OCI-LY3 (cell line): ENCODE data around the gene METTL5.

ENCODE experiments used
- H2AFZ ChIP-seq: fragments of 200-600, 300-600 bp; shearing (Covaris generic); 2 replicates; pipeline ENCODE4 v1.6.0; 2014; ENCODE audit warnings: antibody characterized with exemption, low read depth, low read length
- H3K27ac ChIP-seq: fragments of 200-600, 300-600 bp; sonication (generic); 2 replicates; pipeline ENCODE4 v1.5.1; 2014; ENCODE audit warnings: mild to moderate bottlenecking, low read length, moderate library complexity, mixed read lengths
- H3K27me3 ChIP-seq: fragments of 200-600, 300-600 bp; sonication (generic); 2 replicates; pipeline ENCODE4 v1.6.1; 2014; ENCODE audit warnings: low read depth, low read length, mixed read lengths
- H3K36me3 ChIP-seq: fragments of 200-600, 300-600 bp; sonication (generic); replicated peaks from 2 replicates; pipeline ENCODE3; 2014; ENCODE audit warnings: low read depth, low read length, mixed read lengths
- H3K4me1 ChIP-seq: fragments of 300-600, 200-600 bp; sonication (generic); 2 replicates; pipeline ENCODE4 v1.6.1; 2014; ENCODE audit warnings: low read length, mixed read lengths
- H3K4me2 ChIP-seq: fragments of 200-600, 300-600 bp; sonication (generic); 2 replicates; pipeline ENCODE4 v1.6.1; 2014; ENCODE audit warnings: low read length, mixed read lengths
- H3K4me3 ChIP-seq: fragments of 300-600, 200-600 bp; sonication (generic); 2 replicates; pipeline ENCODE4 v1.5.1; 2014; ENCODE audit warnings: antibody characterized with exemption, mild to moderate bottlenecking, low read length, moderate library complexity
- H3K79me2 ChIP-seq: fragments of 300-600, 200-600 bp; shearing (Covaris generic); 2 replicates; pipeline ENCODE4 v1.6.1; 2014; ENCODE audit warnings: mild to moderate bottlenecking, low read length, mixed read lengths
- H3K9ac ChIP-seq: fragments of 300-600, 200-600 bp; shearing (Covaris generic); 2 replicates; pipeline ENCODE4 v1.6.0; 2014; ENCODE audit warnings: mild to moderate bottlenecking, low read length, moderate library complexity
- H3K9me3 ChIP-seq: fragments of 200-600, 300-600 bp; shearing (Covaris generic); 2 replicates; pipeline ENCODE4 v1.6.1; 2014; ENCODE audit warnings: low read length, mixed read lengths; ENCODE audit not compliant: insufficient read depth
- H4K20me1 ChIP-seq: fragments of 200-600, 300-600 bp; sonication (generic); 2 replicates; pipeline ENCODE4 v1.6.1; 2016; ENCODE audit warnings: low read length, mixed read lengths; ENCODE audit not compliant: insufficient read depth
- EZH2phosphoT487 ChIP-seq: fragments of 200-600 bp; shearing (Covaris generic); IDR thresholded peaks from 2 replicates; pipeline ENCODE4 v1.6.1; 2018; ENCODE audit warnings: antibody characterized with exemption, mixed run types, low read depth
- TF ChIP-seq, protein P1 (sequence below): fragments of 200-600, 300-600 bp; sonication (generic); IDR thresholded peaks from 2 replicates; pipeline ENCODE4 v1.5.1; 2014; ENCODE audit warnings: antibody characterized with exemption, low read length, low read depth

METTL5 gene

DNA sequence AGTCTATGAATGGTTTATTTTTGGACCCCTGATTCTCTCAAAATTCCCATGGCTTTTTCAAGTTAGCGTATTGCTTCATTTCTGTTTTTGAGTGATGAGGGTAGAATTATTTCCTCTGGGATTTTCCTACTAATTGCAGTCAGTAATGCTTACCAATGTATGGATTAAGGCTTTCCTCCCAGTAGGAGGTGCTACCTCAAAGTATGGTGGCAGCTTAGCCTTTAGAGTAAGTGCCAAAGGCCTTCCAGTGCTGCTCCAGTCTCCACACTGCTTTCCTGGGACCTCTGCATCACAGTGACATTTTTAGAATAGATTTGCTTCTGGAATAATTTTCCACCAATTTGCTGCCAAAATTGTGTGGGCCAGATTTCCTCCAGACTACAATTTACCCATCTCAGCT is 42.2 kb downstream of the METTL5 start:
- Histone ChIP-seq H3K79me2 (no peaks in the 10 kb centered on the region), H3K4me3 (no peak overlapping the region), H3K27ac (no peak overlapping the region), H3K36me3 (no peaks in the 10 kb centered on the region), H3K27me3 (no peaks in the 10 kb centered on the region), H3K4me1 (no peaks in the 10 kb centered on the region), H3K4me2 (no peak overlapping the region), H4K20me1 (no peaks in the 10 kb centered on the region), H3K9me3 (no peaks in the 10 kb centered on the region), H3K9ac (no peak overlapping the region), H2AFZ (no peak overlapping the region)
- TF ChIP-seq, protein P1, sequence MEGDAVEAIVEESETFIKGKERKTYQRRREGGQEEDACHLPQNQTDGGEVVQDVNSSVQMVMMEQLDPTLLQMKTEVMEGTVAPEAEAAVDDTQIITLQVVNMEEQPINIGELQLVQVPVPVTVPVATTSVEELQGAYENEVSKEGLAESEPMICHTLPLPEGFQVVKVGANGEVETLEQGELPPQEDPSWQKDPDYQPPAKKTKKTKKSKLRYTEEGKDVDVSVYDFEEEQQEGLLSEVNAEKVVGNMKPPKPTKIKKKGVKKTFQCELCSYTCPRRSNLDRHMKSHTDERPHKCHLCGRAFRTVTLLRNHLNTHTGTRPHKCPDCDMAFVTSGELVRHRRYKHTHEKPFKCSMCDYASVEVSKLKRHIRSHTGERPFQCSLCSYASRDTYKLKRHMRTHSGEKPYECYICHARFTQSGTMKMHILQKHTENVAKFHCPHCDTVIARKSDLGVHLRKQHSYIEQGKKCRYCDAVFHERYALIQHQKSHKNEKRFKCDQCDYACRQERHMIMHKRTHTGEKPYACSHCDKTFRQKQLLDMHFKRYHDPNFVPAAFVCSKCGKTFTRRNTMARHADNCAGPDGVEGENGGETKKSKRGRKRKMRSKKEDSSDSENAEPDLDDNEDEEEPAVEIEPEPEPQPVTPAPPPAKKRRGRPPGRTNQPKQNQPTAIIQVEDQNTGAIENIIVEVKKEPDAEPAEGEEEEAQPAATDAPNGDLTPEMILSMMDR = no peak
- TF ChIP-seq EZH2phosphoT487 = no peak

DNA sequence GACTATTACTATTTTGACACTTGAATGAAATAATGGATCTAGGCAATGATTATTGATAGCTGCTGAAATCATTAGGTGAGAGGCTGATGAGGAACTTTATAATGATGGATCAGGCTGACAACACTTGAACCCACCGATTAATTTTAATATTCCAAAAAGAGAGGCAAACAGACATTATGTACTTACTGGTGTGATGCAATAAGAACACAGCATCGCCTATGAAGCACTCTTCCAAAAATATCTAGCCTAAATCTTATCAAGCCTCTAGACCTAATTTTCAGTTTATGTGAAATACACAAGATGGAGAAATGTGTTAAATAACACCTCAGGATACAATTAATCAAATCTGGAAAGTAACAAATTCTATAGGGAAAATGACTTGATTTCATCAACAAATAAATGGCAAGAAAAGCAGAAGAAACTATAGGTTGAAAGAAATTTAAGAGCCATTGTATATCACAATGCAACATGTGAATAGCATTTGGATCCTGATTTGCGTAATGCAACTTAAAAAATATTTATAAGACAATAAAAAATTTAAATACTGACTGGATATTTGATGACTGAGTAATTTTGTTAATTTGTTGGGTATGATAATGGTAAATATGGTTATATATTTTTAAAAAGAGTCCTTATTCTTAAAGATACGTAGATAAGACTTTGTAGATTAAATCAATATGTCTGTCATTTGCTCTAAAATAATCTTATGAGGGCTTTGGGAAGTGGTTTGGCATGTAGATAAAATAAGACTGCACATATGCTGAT is 43.3 kb downstream of the METTL5 start:
- Histone ChIP-seq H3K4me3 (no peak overlapping the region), H3K4me1 (peaks cover 2% of the 10 kb centered on the region), H3K4me2 (no peak overlapping the region), H3K9me3 (no peaks in the 10 kb centered on the region), H3K79me2 (no peaks in the 10 kb centered on the region), H2AFZ (no peak overlapping the region), H3K36me3 (no peaks in the 10 kb centered on the region), H3K9ac (no peak overlapping the region), H3K27me3 (no peaks in the 10 kb centered on the region), H3K27ac (no peak overlapping the region), H4K20me1 (no peaks in the 10 kb centered on the region)
- no peak for TF ChIP-seq EZH2phosphoT487
- TF ChIP-seq, protein P1 = no peak

DNA sequence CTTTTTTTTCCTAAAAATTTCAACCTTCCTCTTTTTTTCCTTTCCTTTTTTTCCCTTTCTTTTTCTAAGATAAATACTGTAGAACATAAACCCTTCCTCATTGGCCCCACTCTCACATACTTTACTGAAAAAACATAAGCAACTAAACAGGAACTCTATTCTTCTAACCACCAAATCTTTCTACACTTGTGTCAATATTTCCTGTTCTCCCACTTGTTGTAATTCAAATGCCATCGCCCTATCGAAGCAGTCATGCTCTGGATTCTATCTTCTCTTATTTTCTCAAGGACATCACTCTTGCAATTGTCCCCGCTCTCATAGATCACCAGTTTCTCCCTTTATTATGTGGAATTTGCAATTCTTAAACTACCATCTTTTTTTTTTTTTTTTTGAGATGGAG is 46.3 kb downstream of the METTL5 start:
- no peaks in the 10 kb centered on the region for H3K27me3 ChIP-seq

DNA sequence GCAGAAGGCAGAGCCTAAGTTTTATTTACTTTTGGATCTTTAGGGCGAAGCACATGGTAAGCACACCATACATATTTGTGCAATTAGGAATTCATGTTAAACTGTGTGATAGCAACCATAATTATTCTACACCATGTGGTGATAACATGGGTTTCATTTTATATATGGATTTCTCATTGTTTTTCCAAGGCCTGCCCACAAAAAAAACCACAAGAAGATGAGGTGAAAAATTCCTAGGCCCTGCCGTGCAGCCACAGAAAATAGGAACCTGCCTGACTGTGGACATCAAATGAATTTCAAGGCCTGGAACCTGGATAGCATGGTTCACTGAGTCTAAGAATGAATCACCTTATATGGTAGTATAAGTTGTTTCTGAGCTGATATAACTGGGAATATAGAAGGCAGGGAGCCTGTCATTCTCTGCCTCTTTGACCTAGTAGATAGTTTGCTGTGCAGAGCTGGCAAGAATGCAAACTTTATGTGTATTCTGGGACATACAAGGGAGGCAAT is 48.4 kb downstream of the METTL5 start:
- Histone ChIP-seq H3K27ac (no peak overlapping the region), H3K4me1 (peaks cover 14% of the 10 kb centered on the region), H3K79me2 (no peaks in the 10 kb centered on the region), H3K4me2 (peak overlapping the region; percentile 36), H3K9me3 (no peaks in the 10 kb centered on the region), H2AFZ (no peak overlapping the region), H4K20me1 (no peaks in the 10 kb centered on the region), H3K27me3 (no peaks in the 10 kb centered on the region), H3K36me3 (no peaks in the 10 kb centered on the region), H3K9ac (0 out of 2 replicates have a peak overlapping the region, but pooled peaks have one; percentile 1), H3K4me3 (no peak overlapping the region)
- TF ChIP-seq EZH2phosphoT487 = no peak
- TF ChIP-seq, protein P1 = no peak

More for the DNA sequence above, 46.3 kb downstream of the METTL5 start:
- Histone ChIP-seq H3K27ac (no peak overlapping the region), H3K4me1 (peaks cover 14% of the 10 kb centered on the region), H3K79me2 (no peaks in the 10 kb centered on the region), H2AFZ (no peak overlapping the region), H3K36me3 (no peaks in the 10 kb centered on the region), H4K20me1 (no peaks in the 10 kb centered on the region), H3K4me3 (no peak overlapping the region), H3K9me3 (no peaks in the 10 kb centered on the region), H3K4me2 (no peak overlapping the region), H3K9ac (no peak overlapping the region)
- TF ChIP-seq, protein P1 = no peak
- TF ChIP-seq EZH2phosphoT487 = no peak
